ENCODE data around the gene CAMKK1. TPM values are rescaled to one million over a fixed set of nuclear protein-coding genes. Genes with fewer than 3 reads are reported as not detected.

The CAMKK1 gene
- total RNA-seq, 1 donor from 2014 or later, result 3.6 TPM

GRCh38 chr17:3894188-3894587 lies 1.3 kb upstream of the CAMKK1 start:
- intact Hi-C loops (cut with DNase I), result loop anchor here (5.0 kb wide), 2 partner anchors 47 to 248 kb away; partner anchors contain the start of genes CYB5D2, NCBP3 and ZZEF1

GRCh38 chr17:3893720-3894116 lies 865 bp upstream of the CAMKK1 start:
- Histone ChIP-seq H3K4me1 (peaks cover 20 to 51% of the 10 kb centered on the region in 2 donors), H3K27ac (peak overlapping the region; percentile 66 to 73), H3K4me3 (peak overlapping the region; percentile 83 to 87), H3K36me3 (no peaks in the 10 kb centered on the region), H3K9me3 (no peaks in the 10 kb centered on the region), H3K27me3 (no peaks in the 10 kb centered on the region)
- TF ChIP-seq, protein P1, sequence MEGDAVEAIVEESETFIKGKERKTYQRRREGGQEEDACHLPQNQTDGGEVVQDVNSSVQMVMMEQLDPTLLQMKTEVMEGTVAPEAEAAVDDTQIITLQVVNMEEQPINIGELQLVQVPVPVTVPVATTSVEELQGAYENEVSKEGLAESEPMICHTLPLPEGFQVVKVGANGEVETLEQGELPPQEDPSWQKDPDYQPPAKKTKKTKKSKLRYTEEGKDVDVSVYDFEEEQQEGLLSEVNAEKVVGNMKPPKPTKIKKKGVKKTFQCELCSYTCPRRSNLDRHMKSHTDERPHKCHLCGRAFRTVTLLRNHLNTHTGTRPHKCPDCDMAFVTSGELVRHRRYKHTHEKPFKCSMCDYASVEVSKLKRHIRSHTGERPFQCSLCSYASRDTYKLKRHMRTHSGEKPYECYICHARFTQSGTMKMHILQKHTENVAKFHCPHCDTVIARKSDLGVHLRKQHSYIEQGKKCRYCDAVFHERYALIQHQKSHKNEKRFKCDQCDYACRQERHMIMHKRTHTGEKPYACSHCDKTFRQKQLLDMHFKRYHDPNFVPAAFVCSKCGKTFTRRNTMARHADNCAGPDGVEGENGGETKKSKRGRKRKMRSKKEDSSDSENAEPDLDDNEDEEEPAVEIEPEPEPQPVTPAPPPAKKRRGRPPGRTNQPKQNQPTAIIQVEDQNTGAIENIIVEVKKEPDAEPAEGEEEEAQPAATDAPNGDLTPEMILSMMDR (IDR thresholded peaks at IDR 0.05), result no peak
- no peak for DNase-seq (ENCODE audit: low spot score in 2 of 2)
- intact Hi-C loops (cut with DNase I), result loop anchor here (5.0 kb wide), 2 partner anchors 46 to 249 kb away; partner anchors contain the start of genes CYB5D2, NCBP3 and ZZEF1

More at GRCh38 chr17:3894188-3894587, 1.3 kb upstream of the CAMKK1 start:
- TF ChIP-seq, protein P1 (IDR thresholded peaks at IDR 0.05), result no peak
- H3K4me1 ChIP-seq, result peaks cover 20 to 47% of the 10 kb centered on the region in 2 donors
- no peaks in the 10 kb centered on the region for H3K27me3 ChIP-seq
- H3K4me3 ChIP-seq, result no peak overlapping the region
- no peaks in the 10 kb centered on the region for H3K9me3 ChIP-seq
- H3K27ac ChIP-seq, result peak overlapping the region; percentile 1 to 66
- DNase-seq (ENCODE audit: low spot score in 2 of 2), result no peak
- H3K36me3 ChIP-seq, result no peaks in the 10 kb centered on the region

GRCh38 chr17:3892095-3892998 lies 506 bp downstream of the CAMKK1 start:
- TF ChIP-seq, protein P1 (IDR thresholded peaks at IDR 0.05), result no peak
- H3K36me3 ChIP-seq, result no peaks in the 10 kb centered on the region
- H3K4me1 ChIP-seq, result peaks cover 20 to 56% of the 10 kb centered on the region in 2 donors
- peak; percentile 79 to 88 for DNase-seq (ENCODE audit: low spot score in 2 of 2)
- no peaks in the 10 kb centered on the region for H3K27me3 ChIP-seq
- intact Hi-C loops (cut with DNase I), result loop anchor here (5.0 kb wide), 2 partner anchors 45 to 250 kb away; partner anchors contain the start of genes CYB5D2, NCBP3 and ZZEF1
- peak overlapping the region; percentile 58 to 59 for H3K27ac ChIP-seq
- H3K9me3 ChIP-seq, result no peaks in the 10 kb centered on the region
- H3K4me3 ChIP-seq, result peak overlapping the region; percentile 83 to 87

- no peaks in the 10 kb centered on the region for H3K36me3 ChIP-seq
- H3K9me3 ChIP-seq, result no peaks in the 10 kb centered on the region
- peaks cover 20 to 56% of the 10 kb centered on the region in 2 donors for H3K4me1 ChIP-seq
- H3K27me3 ChIP-seq, result no peaks in the 10 kb centered on the region
- intact Hi-C loops (cut with DNase I), result loop anchor here (5.0 kb wide), 2 partner anchors 44 to 251 kb away; partner anchors contain the start of genes CYB5D2, NCBP3 and ZZEF1
- no peak for DNase-seq (ENCODE audit: low spot score in 2 of 2)
- H3K27ac ChIP-seq, result peak overlapping the region in 1 of 2 donors; percentile 58
- TF ChIP-seq, protein P1 (IDR thresholded peaks at IDR 0.05), result no peak
- H3K4me3 ChIP-seq, result peak overlapping the region; percentile 83 to 87
Measured at GRCh38 chr17:3891626-3892094, 1.2 kb downstream of the CAMKK1 start.

DNA sequence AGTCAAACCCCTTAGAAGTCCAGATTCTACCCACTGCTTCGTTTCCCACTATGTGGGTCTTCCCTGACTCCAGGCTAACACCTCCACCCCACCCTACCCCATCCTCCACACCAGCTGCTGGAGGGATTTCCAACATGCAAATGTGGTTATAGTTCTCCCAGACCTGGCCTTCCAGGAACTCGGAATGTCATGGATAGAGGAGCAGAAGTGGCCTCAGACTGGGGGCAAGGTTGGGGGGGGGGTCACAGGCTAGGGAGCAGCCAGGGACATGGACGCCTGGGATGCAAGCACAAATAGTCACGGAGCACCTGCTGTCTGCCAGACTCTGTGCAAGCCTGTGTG lies 2.0 kb downstream of the CAMKK1 start:
- TF ChIP-seq, protein P1 (IDR thresholded peaks at IDR 0.05), result no peak
- intact Hi-C loops (cut with DNase I), result loop anchor here (5.0 kb wide), 2 partner anchors 44 to 251 kb away; partner anchors contain the start of genes CYB5D2, NCBP3 and ZZEF1
- DNase-seq (ENCODE audit: low spot score in 2 of 2), result no peak
- Histone ChIP-seq H3K4me3 (peak overlapping the region in 1 of 2 donors; percentile 20), H3K4me1 (peaks cover 20 to 58% of the 10 kb centered on the region in 2 donors), H3K9me3 (no peaks in the 10 kb centered on the region), H3K27me3 (no peaks in the 10 kb centered on the region), H3K27ac (peak overlapping the region; percentile 81 to 85), H3K36me3 (no peaks in the 10 kb centered on the region)
